GM15510 (cell line): ENCODE measurements around the gene OTOGL.

ENCODE experiments used
- POLR2A ChIP-seq: IDR thresholded peaks from 3 replicates; pipeline ENCODE4 v1.6.1; 2011; ENCODE audit warnings: borderline replicate concordance; ENCODE audit not compliant: insufficient read length; ENCODE audit errors: extremely low read depth

OTOGL gene

DNA sequence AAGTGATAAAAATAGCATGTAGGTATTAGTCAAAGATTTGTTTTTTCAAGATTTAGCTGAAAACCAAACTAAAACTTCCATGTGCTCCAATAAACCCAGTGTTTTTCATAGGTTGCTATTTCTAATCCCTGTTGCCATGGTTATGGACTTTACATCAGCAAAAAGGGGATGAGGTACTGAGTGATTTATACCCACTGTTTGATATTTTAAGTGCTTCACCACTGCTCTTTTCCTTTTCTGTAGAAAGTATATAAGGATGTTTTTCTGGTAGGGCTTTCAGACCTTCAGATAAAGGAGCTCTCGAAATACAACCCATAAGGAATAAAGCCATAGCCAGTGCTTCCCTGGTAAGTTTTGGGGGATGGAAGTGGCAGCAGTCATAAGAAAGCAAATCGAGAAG, at the start of gene OTOGL:
OTOGL (plus strand) TSS at position 279 of the 400 bp plus-strand sequence. CDS start 109,895 bp downstream, outside the sequence.
- TF ChIP-seq POLR2A = no peak

DNA sequence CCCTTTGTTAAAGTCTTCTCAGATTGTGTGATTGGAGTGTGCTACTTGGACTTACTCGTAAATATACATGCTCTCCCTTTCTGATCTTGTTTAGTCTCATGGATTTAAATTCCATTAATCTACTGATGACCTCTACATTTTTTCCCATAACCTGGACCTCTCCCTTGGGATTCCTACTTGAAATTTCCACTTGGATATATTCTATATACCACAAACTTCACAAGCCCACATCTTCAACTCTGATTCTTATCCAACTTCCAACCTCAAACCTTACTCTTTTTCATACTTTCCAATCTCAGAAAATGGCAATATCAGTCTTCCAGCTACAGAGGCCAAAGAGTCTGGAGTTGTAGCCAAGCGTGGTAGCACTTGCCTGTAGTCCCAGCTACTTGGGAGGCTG, 49.1 kb upstream of the OTOGL start:
- TF ChIP-seq POLR2A = no peak

- no peak for TF ChIP-seq POLR2A
Observed at GRCh38 chr12:80053051-80053790, 46.1 kb upstream of the OTOGL start.

- no peak for TF ChIP-seq POLR2A
Observed at GRCh38 chr12:80056232-80056631, 43.1 kb upstream of the OTOGL start.

DNA sequence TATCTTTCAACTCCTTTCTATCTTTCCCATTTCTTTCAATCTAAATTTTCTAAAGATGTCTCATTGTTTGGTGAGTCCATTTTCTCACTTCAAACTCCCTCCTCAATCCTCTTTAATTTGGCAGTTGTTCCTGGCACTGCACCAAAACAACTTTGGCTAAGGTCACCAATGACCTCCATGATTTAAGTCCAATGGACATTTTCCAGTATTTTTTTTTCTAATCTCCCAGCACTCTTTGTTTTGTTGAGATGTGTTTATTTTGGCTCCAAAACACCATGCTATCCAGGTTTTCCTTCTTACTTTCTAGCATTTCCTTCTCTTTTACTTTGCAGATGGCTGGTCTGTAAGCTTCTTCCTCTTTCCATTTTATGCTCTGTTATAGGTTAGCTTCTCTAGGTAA, 42.5 kb upstream of the OTOGL start:
- no peak for TF ChIP-seq POLR2A

- no peak for TF ChIP-seq POLR2A
Observed at GRCh38 chr12:80058586-80058985, 40.8 kb upstream of the OTOGL start.

DNA sequence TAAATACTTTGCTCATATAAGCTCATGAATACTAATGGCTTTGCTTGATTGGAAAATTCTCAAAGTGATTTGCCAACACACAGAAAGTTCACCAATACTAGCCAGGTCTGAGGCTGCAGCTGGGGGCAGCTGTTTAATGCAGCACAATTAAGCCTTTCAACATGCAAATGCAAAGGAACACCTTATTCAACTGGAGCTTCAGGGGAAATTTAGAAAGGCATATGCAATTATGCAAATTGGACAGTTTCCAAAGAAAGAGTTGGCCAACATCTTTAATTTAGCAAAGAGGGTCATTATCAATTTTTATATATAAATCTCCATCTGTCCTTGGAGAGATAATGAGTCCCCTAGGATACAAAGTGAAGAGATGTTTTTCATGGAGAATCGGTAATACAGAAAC, 40.2 kb upstream of the OTOGL start:
- no peak for TF ChIP-seq POLR2A

DNA sequence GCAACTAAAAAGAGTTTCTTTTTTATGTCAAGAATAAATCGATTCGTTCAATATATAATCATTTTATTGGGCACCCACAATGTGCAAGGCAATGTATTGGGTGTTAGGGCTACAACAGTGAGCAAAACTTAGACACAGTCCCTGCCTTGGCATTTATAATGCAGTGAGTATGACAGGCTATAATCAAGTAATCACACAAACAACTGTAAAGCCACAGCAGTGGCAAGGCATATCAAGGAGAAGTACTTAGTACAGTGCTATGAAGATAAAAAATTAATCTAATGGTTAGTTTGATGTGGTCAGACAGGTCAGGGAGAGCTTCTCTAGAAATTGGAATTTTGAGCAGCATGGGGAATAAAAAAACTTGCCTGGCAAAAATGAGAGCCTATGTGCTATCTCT, 39.5 kb upstream of the OTOGL start:
- no peak for TF ChIP-seq POLR2A

GRCh38 chr12:80064269-80064668, 35.1 kb upstream of the OTOGL start:
- TF ChIP-seq POLR2A = no peak

GRCh38 chr12:80064951-80065350, 34.4 kb upstream of the OTOGL start:
- TF ChIP-seq POLR2A = no peak

DNA sequence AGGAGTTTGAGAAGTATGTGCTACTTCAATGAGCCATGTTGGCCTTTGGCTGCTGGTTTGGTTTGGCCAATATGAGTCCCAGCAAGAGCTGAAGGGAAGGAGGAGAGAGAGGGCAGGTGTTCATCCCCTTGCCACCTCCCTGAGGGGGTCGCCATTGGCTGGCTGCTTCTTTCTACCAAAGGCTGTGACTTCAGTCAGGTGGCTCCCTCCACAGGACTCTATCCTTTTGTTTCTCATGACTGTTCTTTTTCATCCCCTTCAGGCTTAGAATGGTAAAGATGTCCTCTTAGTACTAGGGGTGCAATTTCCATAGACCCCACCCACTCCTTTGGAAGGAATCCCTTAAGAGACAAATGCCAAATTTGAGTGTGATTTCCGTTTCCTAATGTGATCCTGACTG, 31.2 kb upstream of the OTOGL start:
- TF ChIP-seq POLR2A = no peak

- no peak for TF ChIP-seq POLR2A
Observed at GRCh38 chr12:80086025-80086424, 13.3 kb upstream of the OTOGL start.

DNA sequence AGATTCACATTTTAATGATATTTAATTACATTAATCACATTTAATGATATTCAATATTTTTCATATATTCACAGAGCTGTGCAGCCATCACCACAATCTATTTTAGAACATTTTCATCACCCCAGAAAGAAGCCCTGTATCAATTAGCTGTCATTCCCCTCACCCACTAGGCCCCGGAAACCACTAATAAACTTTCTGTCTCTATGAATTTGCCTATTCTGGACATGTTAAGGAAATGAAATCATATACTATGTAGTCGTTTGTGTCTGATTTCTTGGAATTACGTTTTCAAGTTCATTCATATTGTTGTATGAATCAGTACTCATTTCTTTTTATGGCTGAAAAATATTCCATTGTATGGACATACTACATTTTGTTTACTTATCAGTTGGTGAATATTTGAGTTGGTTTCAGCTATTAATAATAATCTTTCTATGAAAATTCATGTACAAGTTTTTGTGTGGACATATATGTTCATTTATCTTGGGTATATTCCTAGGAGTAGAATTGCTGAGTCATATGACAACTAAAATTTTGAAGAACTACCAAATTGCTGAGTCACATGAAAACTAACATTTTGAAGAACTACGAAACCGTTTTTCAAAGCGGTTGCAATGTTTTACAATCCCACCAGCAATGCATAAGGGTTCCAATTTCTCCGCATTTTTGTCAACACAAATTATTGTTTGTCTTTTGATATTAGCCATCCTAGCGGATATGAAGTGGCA, 11.7 kb upstream of the OTOGL start:
- no peak for TF ChIP-seq POLR2A

GRCh38 chr12:80100591-80100990, 1.3 kb downstream of the OTOGL start:
- no peak for TF ChIP-seq POLR2A

GRCh38 chr12:80101126-80101525, 1.8 kb downstream of the OTOGL start:
- no peak for TF ChIP-seq POLR2A

GRCh38 chr12:80107221-80107620, 7.9 kb downstream of the OTOGL start:
- TF ChIP-seq POLR2A = no peak
